Measurements from ENCODE around the gene CNTN5.

The CNTN5 gene

GRCh38 chr11:99632969-99633368 is 612.2 kb downstream of the CNTN5 start:
- Histone ChIP-seq H2BK12ac (ENCODE audit: low read length in 2 of 2) (no peak overlapping the region), H3K9ac (ENCODE audit: low read length) (no peak overlapping the region), H3K36me3 (ENCODE audit: control insufficient read depth in 1 of 2, insufficient read depth in 2 of 2, low read depth in 1 of 2, low read length in 2 of 2) (no peaks in the 10 kb centered on the region), H3K4me3 (ENCODE audit: insufficient read depth in 1 of 2, low read depth in 1 of 2, low read length in 2 of 2) (no peak overlapping the region), H2AK5ac (ENCODE audit: low read length, severe bottlenecking) (no peak overlapping the region), H3K27ac (ENCODE audit: low read length, poor library complexity, severe bottlenecking) (no peak overlapping the region), H4K8ac (ENCODE audit: low read length) (no peak overlapping the region), H2BK120ac (ENCODE audit: low read depth, low read length) (no peak overlapping the region), H4K91ac (ENCODE audit: low read length) (no peak overlapping the region), H3K23ac (ENCODE audit: low read length in 2 of 2) (no peak overlapping the region), H2BK5ac (ENCODE audit: low read depth, low read length, poor library complexity, severe bottlenecking) (no peak overlapping the region), H2BK15ac (ENCODE audit: low read depth, poor library complexity, severe bottlenecking) (no peak overlapping the region), H3K79me1 (replicated peaks; ENCODE audit: low read length, poor library complexity, severe bottlenecking) (no peaks in the 10 kb centered on the region), H3K4ac (ENCODE audit: low read depth in 1 of 2, low read length in 2 of 2) (no peak overlapping the region), H2AFZ (ENCODE audit: low read depth, low read length) (no peak overlapping the region), H3K9me3 (ENCODE audit: control insufficient read depth, low read length) (no peaks in the 10 kb centered on the region), H3K14ac (ENCODE audit: low read length in 2 of 2) (no peak overlapping the region), H3K27me3 (ENCODE audit: control insufficient read depth in 1 of 2, insufficient read depth in 1 of 2, low read length in 2 of 2) (no peaks in the 10 kb centered on the region), H3K4me1 (ENCODE audit: control insufficient read depth, insufficient read depth, low read depth, low read length) (no peaks in the 10 kb centered on the region), H3K4me2 (ENCODE audit: low read length, poor library complexity, severe bottlenecking) (no peak overlapping the region), H3K18ac (ENCODE audit: low read depth in 1 of 2, low read length in 2 of 2) (no peak overlapping the region)
- WGBS: no CpG with 5 or more reads among the region's 2 CpGs
- DNase-seq: peak; percentile 1

- Histone ChIP-seq H3K23ac (ENCODE audit: low read length in 2 of 2) (no peak overlapping the region), H2BK12ac (ENCODE audit: low read length in 2 of 2) (no peak overlapping the region), H3K4ac (ENCODE audit: low read depth in 1 of 2, low read length in 2 of 2) (no peak overlapping the region), H3K18ac (ENCODE audit: low read depth in 1 of 2, low read length in 2 of 2) (no peak overlapping the region), H3K27ac (ENCODE audit: low read length, poor library complexity, severe bottlenecking) (no peak overlapping the region), H3K9me3 (ENCODE audit: control insufficient read depth, low read length) (no peaks in the 10 kb centered on the region), H3K4me1 (ENCODE audit: control insufficient read depth, insufficient read depth, low read depth, low read length) (no peaks in the 10 kb centered on the region), H2BK5ac (ENCODE audit: low read depth, low read length, poor library complexity, severe bottlenecking) (no peak overlapping the region), H2BK120ac (ENCODE audit: low read depth, low read length) (no peak overlapping the region), H2BK15ac (ENCODE audit: low read depth, poor library complexity, severe bottlenecking) (no peak overlapping the region), H2AK5ac (ENCODE audit: low read length, severe bottlenecking) (no peak overlapping the region), H3K14ac (ENCODE audit: low read length in 2 of 2) (no peak overlapping the region), H3K36me3 (ENCODE audit: control insufficient read depth in 1 of 2, insufficient read depth in 2 of 2, low read depth in 1 of 2, low read length in 2 of 2) (no peaks in the 10 kb centered on the region), H3K79me1 (replicated peaks; ENCODE audit: low read length, poor library complexity, severe bottlenecking) (no peaks in the 10 kb centered on the region), H4K91ac (ENCODE audit: low read length) (no peak overlapping the region), H4K8ac (ENCODE audit: low read length) (no peak overlapping the region), H3K9ac (ENCODE audit: low read length) (no peak overlapping the region), H3K4me3 (ENCODE audit: insufficient read depth in 1 of 2, low read depth in 1 of 2, low read length in 2 of 2) (no peak overlapping the region), H3K27me3 (ENCODE audit: control insufficient read depth in 1 of 2, insufficient read depth in 1 of 2, low read length in 2 of 2) (no peaks in the 10 kb centered on the region), H3K4me2 (ENCODE audit: low read length, poor library complexity, severe bottlenecking) (no peak overlapping the region), H2AFZ (ENCODE audit: low read depth, low read length) (no peak overlapping the region)
- no peak for DNase-seq
- WGBS: 63% methylated on average over 1 of the region's 4 CpGs
Measured at GRCh38 chr11:99634581-99634980, 613.8 kb downstream of the CNTN5 start.

DNA sequence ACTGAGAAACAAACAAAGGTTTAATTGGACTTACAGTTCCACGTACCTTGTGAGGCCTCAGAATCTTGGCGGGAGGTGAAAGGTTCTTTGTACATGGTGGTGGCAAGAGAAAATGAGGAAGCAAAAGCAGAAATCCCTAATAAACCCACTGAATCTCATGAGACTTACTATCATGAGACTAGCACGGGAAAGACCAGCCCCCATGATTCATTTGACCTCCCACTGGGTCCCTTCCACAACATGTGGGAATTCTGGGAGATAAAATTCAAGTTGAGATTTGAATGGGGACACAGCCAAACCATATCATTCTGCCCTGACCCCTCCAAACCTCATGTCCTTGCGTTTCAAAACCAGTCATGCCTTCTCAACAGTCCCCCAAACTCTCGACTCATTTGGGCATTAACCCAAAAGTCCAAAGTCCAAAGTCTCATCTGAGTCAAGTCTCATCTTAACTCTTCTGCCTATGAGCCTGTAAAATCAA is 617.4 kb downstream of the CNTN5 start:
- Histone ChIP-seq H3K79me1 (replicated peaks; ENCODE audit: low read length, poor library complexity, severe bottlenecking) (no peaks in the 10 kb centered on the region), H3K9ac (ENCODE audit: low read length) (no peak overlapping the region), H2BK15ac (ENCODE audit: low read depth, poor library complexity, severe bottlenecking) (no peak overlapping the region), H3K4me1 (ENCODE audit: control insufficient read depth, insufficient read depth, low read depth, low read length) (no peaks in the 10 kb centered on the region), H4K8ac (ENCODE audit: low read length) (no peak overlapping the region), H2AFZ (ENCODE audit: low read depth, low read length) (no peak overlapping the region), H3K23ac (ENCODE audit: low read length in 2 of 2) (no peak overlapping the region), H2BK120ac (ENCODE audit: low read depth, low read length) (no peak overlapping the region), H3K27me3 (ENCODE audit: control insufficient read depth in 1 of 2, insufficient read depth in 1 of 2, low read length in 2 of 2) (no peaks in the 10 kb centered on the region), H2BK12ac (ENCODE audit: low read length in 2 of 2) (no peak overlapping the region), H3K14ac (ENCODE audit: low read length in 2 of 2) (no peak overlapping the region), H3K4me3 (ENCODE audit: insufficient read depth in 1 of 2, low read depth in 1 of 2, low read length in 2 of 2) (no peak overlapping the region), H3K9me3 (ENCODE audit: control insufficient read depth, low read length) (no peaks in the 10 kb centered on the region), H2AK5ac (ENCODE audit: low read length, severe bottlenecking) (no peak overlapping the region), H3K4ac (ENCODE audit: low read depth in 1 of 2, low read length in 2 of 2) (no peak overlapping the region), H3K4me2 (ENCODE audit: low read length, poor library complexity, severe bottlenecking) (no peak overlapping the region), H4K91ac (ENCODE audit: low read length) (no peak overlapping the region), H2BK5ac (ENCODE audit: low read depth, low read length, poor library complexity, severe bottlenecking) (no peak overlapping the region), H3K18ac (ENCODE audit: low read depth in 1 of 2, low read length in 2 of 2) (no peak overlapping the region), H3K27ac (ENCODE audit: low read length, poor library complexity, severe bottlenecking) (no peak overlapping the region), H3K36me3 (ENCODE audit: control insufficient read depth in 1 of 2, insufficient read depth in 2 of 2, low read depth in 1 of 2, low read length in 2 of 2) (no peaks in the 10 kb centered on the region)
- WGBS: 55% methylated on average over 4 of the region's 5 CpGs
- DNase-seq: no peak

GRCh38 chr11:99640671-99641070 is 619.9 kb downstream of the CNTN5 start:
- no peak overlapping the region for H2BK15ac ChIP-seq (ENCODE audit: low read depth, poor library complexity, severe bottlenecking)
- DNase-seq: no peak
- H4K91ac ChIP-seq (ENCODE audit: low read length): no peak overlapping the region
- no peaks in the 10 kb centered on the region for H3K4me1 ChIP-seq (ENCODE audit: control insufficient read depth, insufficient read depth, low read depth, low read length)
- no peaks in the 10 kb centered on the region for H3K9me3 ChIP-seq (ENCODE audit: control insufficient read depth, low read length)
- no peak overlapping the region for H3K4me2 ChIP-seq (ENCODE audit: low read length, poor library complexity, severe bottlenecking)
- no peak overlapping the region for H4K8ac ChIP-seq (ENCODE audit: low read length)
- no peak overlapping the region for H2AFZ ChIP-seq (ENCODE audit: low read depth, low read length)
- H3K27ac ChIP-seq (ENCODE audit: low read length, poor library complexity, severe bottlenecking): no peak overlapping the region
- no peaks in the 10 kb centered on the region for H3K27me3 ChIP-seq (ENCODE audit: control insufficient read depth in 1 of 2, insufficient read depth in 1 of 2, low read length in 2 of 2)
- no peak overlapping the region for H3K4ac ChIP-seq (ENCODE audit: low read depth in 1 of 2, low read length in 2 of 2)
- no peak overlapping the region for H2BK120ac ChIP-seq (ENCODE audit: low read depth, low read length)
- H2BK5ac ChIP-seq (ENCODE audit: low read depth, low read length, poor library complexity, severe bottlenecking): no peak overlapping the region
- no peak overlapping the region for H2BK12ac ChIP-seq (ENCODE audit: low read length in 2 of 2)
- no peaks in the 10 kb centered on the region for H3K36me3 ChIP-seq (ENCODE audit: control insufficient read depth in 1 of 2, insufficient read depth in 2 of 2, low read depth in 1 of 2, low read length in 2 of 2)
- no peak overlapping the region for H3K4me3 ChIP-seq (ENCODE audit: insufficient read depth in 1 of 2, low read depth in 1 of 2, low read length in 2 of 2)
- no peak overlapping the region for H3K14ac ChIP-seq (ENCODE audit: low read length in 2 of 2)
- no peak overlapping the region for H3K18ac ChIP-seq (ENCODE audit: low read depth in 1 of 2, low read length in 2 of 2)
- H2AK5ac ChIP-seq (ENCODE audit: low read length, severe bottlenecking): no peak overlapping the region
- H3K9ac ChIP-seq (ENCODE audit: low read length): no peak overlapping the region
- no peak overlapping the region for H3K23ac ChIP-seq (ENCODE audit: low read length in 2 of 2)
- no peaks in the 10 kb centered on the region for H3K79me1 ChIP-seq (replicated peaks; ENCODE audit: low read length, poor library complexity, severe bottlenecking)

All from mesenchymal stem cell (in vitro differentiated cells and primary cell).